Tibial artery (tissue), 4 donors: ENCODE results near the gene TPRG1L.

Experiments
- DNase-seq, 2 donors: peaks; one replicate each; pipeline ENCODE4 v3.0.0-alpha.2; 2019
- H3K27ac ChIP-seq, 2 donors: fragments of 200-600 bp; sonication (generic) in 1 of 2; 1 replicate in 1 of 2; 2 replicates in 1 of 2; pipeline ENCODE4 v1.5.1; 2018 to 2019; ENCODE audit warnings: mild to moderate bottlenecking in 1 of 2
- H3K27me3 ChIP-seq, 2 donors: fragments of 200-600 bp; sonication (generic) in 1 of 2; one replicate each; pipeline versions ENCODE4 v1.5.1 to v1.6.0; 2016 to 2019
- H3K36me3 ChIP-seq, 3 donors: fragments of 200-600 bp; sonication (generic) in 2 of 3; one replicate each; pipeline ENCODE4 v1.5.1; 2016 to 2019; ENCODE audit warnings: mild to moderate bottlenecking in 2 of 3
- H3K4me1 ChIP-seq, 4 donors: fragments of 200-600 bp; sonication (generic) in 2 of 4; 1 replicate in 3 of 4; 2 replicates in 1 of 4; pipeline ENCODE4 v1.5.1; 2016 to 2019
- H3K4me3 ChIP-seq, 2 donors: fragments of 200-600 bp; sonication (generic) in 1 of 2; 1 replicate in 1 of 2; 2 replicates in 1 of 2; pipeline ENCODE4 v1.5.1; 2018 to 2019; ENCODE audit warnings: mild to moderate bottlenecking in 2 of 2
- H3K9me3 ChIP-seq, 3 donors: fragments of 200-600 bp; sonication (generic) in 1 of 3; one replicate each; pipeline ENCODE4 v1.5.1; 2016 to 2019
- CTCF ChIP-seq, 2 experiments: fragments of 200-600 bp in 1 of 2; fragments of 450-650 bp in 1 of 2; IDR thresholded peaks; one replicate each; pipeline ENCODE4 v1.5.1; 2017 to 2019; ENCODE audit warnings: antibody characterized with exemption in 2 of 2, mild to moderate bottlenecking in 1 of 2, moderate library complexity in 1 of 2
- intact Hi-C: fragments of 100-400 bp; cut with DNase I; formaldehyde crosslinking; loops from one replicate; pipeline ENCODE4 v1.15.0; 2023; ENCODE audit warnings: low total_unique reads

Gene TPRG1L

GRCh38 chr1:3672971-3673361 lies 48.2 kb downstream of the TPRG1L start:
- H3K4me3 ChIP-seq: no peak overlapping the region

GRCh38 chr1:3673381-3674099 lies 48.7 kb downstream of the TPRG1L start:
- TF ChIP-seq CTCF (IDR thresholded peaks at IDR 0.05): no peak
- Histone ChIP-seq H3K36me3 (no peaks in the 10 kb centered on the region), H3K27me3 (peaks cover 0 to 66% of the 10 kb centered on the region in 2 donors), H3K27ac (no peak overlapping the region), H3K4me1 (peaks cover 0 to 9% (median 0%) of the 10 kb centered on the region in 4 donors), H3K9me3 (no peaks in the 10 kb centered on the region), H3K4me3 (no peak overlapping the region)
- no peak for DNase-seq
- intact Hi-C loops: no loop called here

More at GRCh38 chr1:3672971-3673361, 48.2 kb downstream of the TPRG1L start:
- no peak for DNase-seq
- Histone ChIP-seq H3K27me3 (peaks cover 0 to 62% of the 10 kb centered on the region in 2 donors), H3K9me3 (no peaks in the 10 kb centered on the region), H3K27ac (no peak overlapping the region), H3K36me3 (no peaks in the 10 kb centered on the region), H3K4me1 (peaks cover 0 to 10% (median 0%) of the 10 kb centered on the region in 4 donors)
- intact Hi-C loops: no loop called here
- TF ChIP-seq CTCF (IDR thresholded peaks at IDR 0.05): no peak

- intact Hi-C loops: no loop called here
- TF ChIP-seq CTCF (IDR thresholded peaks at IDR 0.05): no peak
- no peak overlapping the region for H3K27ac ChIP-seq
- H3K4me3 ChIP-seq: no peak overlapping the region
- H3K36me3 ChIP-seq: no peaks in the 10 kb centered on the region
- H3K4me1 ChIP-seq: peaks cover 0 to under 1% (median 0%) of the 10 kb centered on the region in 4 donors
- peaks cover 0 to 65% of the 10 kb centered on the region in 2 donors for H3K27me3 ChIP-seq
- H3K9me3 ChIP-seq: no peaks in the 10 kb centered on the region
- no peak for DNase-seq
Observed at GRCh38 chr1:3674100-3675094, 49.6 kb downstream of the TPRG1L start.

- DNase-seq: no peak
- Histone ChIP-seq H3K36me3 (no peaks in the 10 kb centered on the region), H3K4me3 (no peak overlapping the region), H3K27me3 (peaks cover 0 to 59% of the 10 kb centered on the region in 2 donors), H3K9me3 (no peaks in the 10 kb centered on the region), H3K4me1 (no peaks in the 10 kb centered on the region), H3K27ac (no peak overlapping the region)
- TF ChIP-seq CTCF (IDR thresholded peaks at IDR 0.05): no peak
- intact Hi-C loops: no loop called here
Observed at GRCh38 chr1:3675436-3675835, 50.6 kb downstream of the TPRG1L start.

- peaks cover 0 to 56% of the 10 kb centered on the region in 2 donors for H3K27me3 ChIP-seq
- H3K27ac ChIP-seq: no peak overlapping the region
- H3K4me1 ChIP-seq: no peaks in the 10 kb centered on the region
- no peak for DNase-seq
- no peaks in the 10 kb centered on the region for H3K36me3 ChIP-seq
- intact Hi-C loops: no loop called here
- no peaks in the 10 kb centered on the region for H3K9me3 ChIP-seq
- no peak for TF ChIP-seq CTCF (IDR thresholded peaks at IDR 0.05)
- H3K4me3 ChIP-seq: no peak overlapping the region
Observed at GRCh38 chr1:3676581-3677470, 52.0 kb downstream of the TPRG1L start.
